Esophagus muscularis mucosa (tissue), 4 donors: ENCODE results near the gene NGEF. TPM values are rescaled to one million over a fixed set of nuclear protein-coding genes. Genes with fewer than 3 reads are reported as not detected.

ENCODE experiments used
- DNase-seq: peaks from one replicate; pipeline ENCODE4 v3.0.0-alpha.2; 2017; ENCODE audit errors: extremely low spot score
- H3K27ac ChIP-seq, 4 donors: fragments of 200-600 bp; sonication (generic); replicated peaks in 1 of 4; 1 replicate in 3 of 4; 2 replicates in 1 of 4; pipeline ENCODE4 v1.5.1; 2016 to 2019; ENCODE audit warnings: mild to moderate bottlenecking in 1 of 4
- H3K27me3 ChIP-seq, 4 donors: fragments of 200-600 bp; sonication (generic); one replicate each; pipeline versions ENCODE4 v1.5.1 to v1.6.0; 2016 to 2019
- H3K36me3 ChIP-seq, 4 donors: fragments of 200-600 bp; sonication (generic); one replicate each; pipeline ENCODE4 v1.5.1; 2016 to 2019
- H3K4me1 ChIP-seq, 4 donors: fragments of 200-600 bp; sonication (generic); one replicate each; pipeline ENCODE4 v1.5.1; 2016 to 2019
- H3K4me3 ChIP-seq, 4 donors: fragments of 200-600 bp; sonication (generic); 1 replicate in 2 of 4; 2 replicates in 2 of 4; pipeline ENCODE4 v1.5.1; 2016 to 2019; ENCODE audit warnings: mild to moderate bottlenecking in 4 of 4, moderate library complexity in 1 of 4
- H3K9me3 ChIP-seq, 4 donors: fragments of 200-600 bp; sonication (generic); 1 replicate in 3 of 4; 2 replicates in 1 of 4; pipeline ENCODE4 v1.5.1; 2016 to 2019
- EP300 ChIP-seq: sonication (generic); formaldehyde crosslinking; IDR thresholded peaks from one replicate; pipeline ENCODE4 v1.6.1; 2017; ENCODE audit warnings: antibody characterized with exemption
- POLR2A ChIP-seq: fragments of 450-650 bp; IDR thresholded peaks from one replicate; pipeline ENCODE4 v1.6.1; 2017; ENCODE audit warnings: antibody characterized with exemption, moderate library complexity, mild to moderate bottlenecking, low read depth
- POLR2AphosphoS5 ChIP-seq, 2 donors: sonication (generic); formaldehyde crosslinking; IDR thresholded peaks; one replicate each; pipeline ENCODE4 v1.6.1; 2017; ENCODE audit warnings: antibody characterized with exemption in 2 of 2
- WGBS: methylation state at CpG from one replicate; pipeline ENCODE4 v1.1.5; 2018; 5-methylcytosine and 5-hydroxymethylcytosine counted together
- intact Hi-C: fragments of 100-400 bp; cut with DNase I; formaldehyde crosslinking; loops from one replicate; pipeline ENCODE4 v1.15.1; 2023
- total RNA-seq, 4 donors: library from RNA; depleted of rRNA; stranded (reverse); fragments of >200 nt; gene quantifications; one replicate each; pipeline versions ENCODE4 v1.1.0 to v1.2.1, GENCODE V29; 2016
- TF ChIP-seq, protein P1 (sequence below), 3 experiments: fragments of 200-600 bp in 2 of 3; fragments of 450-650 bp in 1 of 3; sonication (generic) in 2 of 3; IDR thresholded peaks; one replicate each; pipeline ENCODE4 v1.5.1; 2017 to 2019; ENCODE audit warnings: antibody characterized with exemption in 3 of 3, mild to moderate bottlenecking in 2 of 3, moderate library complexity in 1 of 3

The NGEF gene
- total RNA-seq, 4 donors from 2014 or later: 0.33 to 0.98 (median 0.52) TPM; not detected in 1

DNA sequence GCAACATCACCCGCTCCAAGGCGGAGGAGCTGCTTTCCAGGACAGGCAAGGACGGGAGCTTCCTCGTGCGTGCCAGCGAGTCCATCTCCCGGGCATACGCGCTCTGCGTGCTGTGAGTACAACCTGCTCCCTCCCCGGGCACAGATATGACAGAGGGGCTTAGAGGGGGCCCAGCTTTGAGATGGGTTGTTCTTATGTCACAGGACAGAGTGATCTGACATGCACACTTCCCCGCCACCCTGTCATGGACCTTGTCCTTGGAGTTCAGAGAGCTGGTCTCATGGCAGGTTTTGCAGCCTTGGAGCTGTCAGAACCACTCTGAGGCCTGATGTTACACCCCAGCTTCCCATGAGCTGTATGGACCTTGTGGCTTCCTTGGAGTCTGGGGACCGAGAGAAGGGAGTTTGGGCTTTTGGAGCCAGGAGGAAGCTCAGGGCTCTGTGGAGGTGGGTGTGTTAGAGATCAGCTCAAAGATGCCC is 47.5 kb upstream of the NGEF start:
- no peaks in the 10 kb centered on the region for H3K27me3 ChIP-seq
- WGBS: 88% methylated on average over 6 of the region's 13 CpGs
- no peaks in the 10 kb centered on the region for H3K36me3 ChIP-seq
- DNase-seq: no peak
- H3K9me3 ChIP-seq: no peaks in the 10 kb centered on the region
- peak overlapping the region; percentile 53 to 74 (median 72) for H3K27ac ChIP-seq
- intact Hi-C loops: no loop called here
- TF ChIP-seq POLR2A (no peak), POLR2AphosphoS5 (IDR thresholded peaks at IDR 0.05) (no peak), EP300 (no peak)
- TF ChIP-seq, protein P1, sequence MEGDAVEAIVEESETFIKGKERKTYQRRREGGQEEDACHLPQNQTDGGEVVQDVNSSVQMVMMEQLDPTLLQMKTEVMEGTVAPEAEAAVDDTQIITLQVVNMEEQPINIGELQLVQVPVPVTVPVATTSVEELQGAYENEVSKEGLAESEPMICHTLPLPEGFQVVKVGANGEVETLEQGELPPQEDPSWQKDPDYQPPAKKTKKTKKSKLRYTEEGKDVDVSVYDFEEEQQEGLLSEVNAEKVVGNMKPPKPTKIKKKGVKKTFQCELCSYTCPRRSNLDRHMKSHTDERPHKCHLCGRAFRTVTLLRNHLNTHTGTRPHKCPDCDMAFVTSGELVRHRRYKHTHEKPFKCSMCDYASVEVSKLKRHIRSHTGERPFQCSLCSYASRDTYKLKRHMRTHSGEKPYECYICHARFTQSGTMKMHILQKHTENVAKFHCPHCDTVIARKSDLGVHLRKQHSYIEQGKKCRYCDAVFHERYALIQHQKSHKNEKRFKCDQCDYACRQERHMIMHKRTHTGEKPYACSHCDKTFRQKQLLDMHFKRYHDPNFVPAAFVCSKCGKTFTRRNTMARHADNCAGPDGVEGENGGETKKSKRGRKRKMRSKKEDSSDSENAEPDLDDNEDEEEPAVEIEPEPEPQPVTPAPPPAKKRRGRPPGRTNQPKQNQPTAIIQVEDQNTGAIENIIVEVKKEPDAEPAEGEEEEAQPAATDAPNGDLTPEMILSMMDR (IDR thresholded peaks at IDR 0.05): no peak
- H3K4me1 ChIP-seq: peaks cover 27 to 50% (median 41%) of the 10 kb centered on the region in 4 donors
- peak overlapping the region; percentile 43 to 57 (median 50) for H3K4me3 ChIP-seq

DNA sequence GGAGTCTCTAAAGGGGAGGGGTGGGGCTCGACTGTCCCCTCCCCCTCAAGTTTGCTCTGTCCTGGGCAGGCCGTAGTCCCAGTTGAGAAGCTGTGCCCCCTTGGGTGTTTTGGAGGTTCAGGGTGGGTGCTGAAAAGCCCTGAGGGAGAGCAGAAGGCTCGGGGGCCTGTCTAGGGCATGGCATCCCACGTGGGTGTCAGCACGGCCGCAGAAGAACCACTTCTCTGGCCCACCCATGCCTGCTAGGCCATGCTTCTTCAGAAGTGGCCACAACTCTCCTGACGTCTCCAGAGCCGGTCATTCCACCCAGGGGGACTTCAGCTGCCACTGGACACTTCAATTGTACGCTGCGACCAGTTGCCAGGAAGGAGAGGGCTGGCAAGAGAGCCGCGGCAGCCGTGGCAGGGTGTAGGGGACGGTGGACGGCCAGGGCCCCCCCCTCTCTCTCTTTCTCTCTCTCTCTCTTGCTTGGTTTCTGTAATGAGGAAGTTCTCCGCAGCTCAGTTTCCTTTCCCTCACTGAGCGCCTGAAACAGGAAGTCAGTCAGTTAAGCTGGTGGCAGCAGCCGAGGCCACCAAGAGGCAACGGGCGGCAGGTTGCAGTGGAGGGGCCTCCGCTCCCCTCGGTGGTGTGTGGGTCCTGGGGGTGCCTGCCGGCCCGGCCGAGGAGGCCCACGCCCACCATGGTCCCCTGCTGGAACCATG is 46.9 kb upstream of the NGEF start, which contains the start of gene INPP5D:
INPP5D (plus strand) TSS at position 546 of the 704 bp plus-strand sequence; CDS start at position 683, 137 bp downstream.
- Histone ChIP-seq H3K4me3 (peak within 1 kb of the TSS; percentile 43 to 57 (median 50)), H3K27me3 (peaks cover 0 to 3% (median 0%) of the 10 kb centered on the region in 4 donors), H3K9me3 (no peaks in the 10 kb centered on the region), H3K27ac (peak within 1 kb of the TSS; percentile 53 to 74 (median 72)), H3K36me3 (no peaks in the 10 kb centered on the region), H3K4me1 (peaks cover 27 to 49% (median 41%) of the 10 kb centered on the region in 4 donors)
- TF ChIP-seq, protein P1 (IDR thresholded peaks at IDR 0.05): no peak
- peak; percentile 50 to 55 for TF ChIP-seq POLR2AphosphoS5 (IDR thresholded peaks at IDR 0.05)
- TF ChIP-seq EP300: no peak
- WGBS: 56% methylated on average over 13 of the region's 26 CpGs
- intact Hi-C loops: loop anchor here (10.0 kb wide), 1 partner anchor 455 kb away; no protein-coding TSS in a partner anchor
- no peak for DNase-seq

DNA sequence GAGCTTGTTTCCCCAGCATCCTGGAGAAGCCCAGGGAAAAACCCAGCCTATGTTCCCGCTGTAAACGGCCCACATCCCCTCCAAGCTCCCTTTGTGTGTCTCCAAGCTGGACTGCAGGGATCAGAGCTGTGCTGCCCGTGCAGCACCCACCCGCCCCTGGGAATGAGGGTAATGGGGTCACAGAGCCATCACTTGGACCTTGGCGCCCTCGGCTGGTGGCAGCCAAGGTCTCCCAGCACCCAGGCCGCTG is 46.4 kb upstream of the NGEF start:
- intact Hi-C loops: loop anchor here (10.0 kb wide), 1 partner anchor 455 kb away; no protein-coding TSS in a partner anchor
- 64% methylated on average over 6 of the region's 7 CpGs for WGBS
- no peak for DNase-seq
- Histone ChIP-seq H3K27me3 (peaks cover 0 to 6% (median 0%) of the 10 kb centered on the region in 4 donors), H3K4me3 (peak overlapping the region in 2 of 4 donors; percentile 43 to 50), H3K4me1 (peaks cover 28 to 44% (median 41%) of the 10 kb centered on the region in 4 donors), H3K36me3 (no peaks in the 10 kb centered on the region), H3K27ac (peak overlapping the region; percentile 53 to 74 (median 72)), H3K9me3 (no peaks in the 10 kb centered on the region)
- TF ChIP-seq POLR2A: no peak
- TF ChIP-seq POLR2AphosphoS5 (IDR thresholded peaks at IDR 0.05): no peak
- TF ChIP-seq, protein P1 (IDR thresholded peaks at IDR 0.05): no peak
- TF ChIP-seq EP300: no peak

DNA sequence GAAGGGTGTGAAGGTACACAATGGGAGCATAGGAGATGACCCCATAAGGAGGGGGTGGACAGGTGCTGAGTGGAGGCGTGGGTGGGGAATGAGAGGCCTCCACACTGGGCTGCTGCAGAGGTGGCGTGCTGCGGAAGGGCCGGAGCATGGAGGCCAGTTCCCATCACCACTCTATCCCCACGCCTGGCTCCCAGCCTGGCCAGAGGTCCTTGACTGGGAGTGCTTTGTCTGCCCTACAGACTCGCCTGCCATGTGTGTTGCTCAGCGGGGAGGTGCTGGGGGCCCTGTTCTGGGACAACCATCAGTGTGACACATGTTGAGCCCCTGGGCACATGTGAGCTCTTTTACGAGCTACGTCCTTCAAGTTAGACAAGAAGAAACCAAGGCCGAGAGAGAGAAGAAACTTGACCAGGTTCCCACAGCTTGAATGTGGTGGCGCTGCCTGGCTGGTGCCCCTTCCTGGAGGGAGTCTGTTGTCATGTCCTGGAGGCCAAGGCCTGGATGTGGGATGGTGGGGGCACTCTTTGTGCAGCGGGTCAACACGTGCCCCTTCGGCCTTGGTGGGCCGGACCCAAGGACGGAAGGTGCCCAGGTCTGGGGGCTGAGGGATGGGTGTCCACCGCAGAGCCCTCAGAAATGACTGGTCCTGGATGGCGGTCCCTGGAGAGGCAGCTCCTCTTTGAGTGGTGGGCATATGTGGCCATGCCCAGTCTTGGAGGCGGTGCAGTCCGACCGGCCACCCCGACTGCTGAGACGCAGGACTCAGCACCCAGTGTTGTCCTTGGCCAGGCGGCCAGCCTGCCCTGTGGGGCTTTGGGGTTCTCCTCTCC is 45.9 kb upstream of the NGEF start:
- H3K27me3 ChIP-seq: peaks cover 0 to 11% (median 0%) of the 10 kb centered on the region in 4 donors
- H3K27ac ChIP-seq: peak overlapping the region in 2 of 4 donors; percentile 53 to 72
- WGBS: 92% methylated on average over 23 of the region's 24 CpGs
- intact Hi-C loops: loop anchor here (10.0 kb wide), 1 partner anchor 454 kb away; no protein-coding TSS in a partner anchor
- DNase-seq: no peak
- no peaks in the 10 kb centered on the region for H3K36me3 ChIP-seq
- H3K4me3 ChIP-seq: no peak overlapping the region
- H3K9me3 ChIP-seq: no peaks in the 10 kb centered on the region
- H3K4me1 ChIP-seq: peaks cover 34 to 43% (median 38%) of the 10 kb centered on the region in 4 donors
- no peak for TF ChIP-seq EP300
- TF ChIP-seq POLR2AphosphoS5 (IDR thresholded peaks at IDR 0.05): no peak
- no peak for TF ChIP-seq POLR2A
- TF ChIP-seq, protein P1 (IDR thresholded peaks at IDR 0.05): no peak
